ENCODE measurements around the gene OR4S2. TPM values are rescaled to one million over a fixed set of nuclear protein-coding genes. Genes with fewer than 3 reads are reported as not detected.

The OR4S2 gene
- total RNA-seq, result not detected in 2 replicates
- polyA plus RNA-seq, result not detected in 2 replicates
- polyA plus RNA-seq (2012), result not detected in 2 replicates
- not detected in 2 replicates for polyA minus RNA-seq (ENCODE audit: low replicate concordance)

GRCh38 chr11:55648027-55648426, at the start of gene OR4S2:
Gene OR4S2 (plus strand): TSS chr11:55648327. CDS start chr11:55650904, 2,577 bp downstream.
- Histone ChIP-seq H3K79me2 (ENCODE audit: control insufficient read depth, insufficient read depth, low read length) (no peaks in the 10 kb centered on the region), H3K4me3 (replicated peaks in 1 of 4; ENCODE audit: control extremely low read depth in 1 of 4, insufficient read depth in 1 of 4, low read depth in 3 of 4, low read length in 4 of 4) (no peak within 1 kb of the TSS), H3K27ac (ENCODE audit: insufficient read depth, low read length) (no peak within 1 kb of the TSS), H3K4me1 (ENCODE audit: control insufficient read depth, extremely low read depth, insufficient read depth, low read length) (no peaks in the 10 kb centered on the region), H2AFZ (ENCODE audit: low read length) (no peak within 1 kb of the TSS), H3K36me3 (ENCODE audit: control insufficient read depth, insufficient read depth, low read length) (no peaks in the 10 kb centered on the region), H4K20me1 (ENCODE audit: control insufficient read depth, extremely low read depth, insufficient read depth, low read length) (no peaks in the 10 kb centered on the region), H3K9me3 (ENCODE audit: control insufficient read depth, insufficient read depth, low read depth, low read length) (no peaks in the 10 kb centered on the region), H3K4me2 (ENCODE audit: extremely low read depth, insufficient read depth, low read length) (no peak within 1 kb of the TSS), H3K27me3 (ENCODE audit: control insufficient read depth, insufficient read depth, low read length) (no peaks in the 10 kb centered on the region), H3K9ac (ENCODE audit: insufficient read depth, low read length) (no peak within 1 kb of the TSS)
- DNase-seq (ENCODE audit: low read depth in 2 of 2), result no peak
- TF ChIP-seq EZH2 (IDR thresholded peaks at IDR 0.05; ENCODE audit: low read length, missing control alignments), result no peak
- TF ChIP-seq CTCF (conservative IDR thresholded peaks at IDR 0.05 in 1 of 2, IDR thresholded peaks at IDR 0.05 in 1 of 2; ENCODE audit: low read depth in 1 of 2, low read length in 2 of 2), result no peak

GRCh38 chr11:55607545-55607944, 40.6 kb upstream of the OR4S2 start, which contains the start of gene OR4C11:
Gene OR4C11 (minus strand): TSS chr11:55607645. CDS start chr11:55604373, 3,272 bp downstream.
- H3K79me2 ChIP-seq (ENCODE audit: control insufficient read depth, insufficient read depth, low read length), result no peaks in the 10 kb centered on the region
- no peak within 1 kb of the TSS for H3K4me2 ChIP-seq (ENCODE audit: extremely low read depth, insufficient read depth, low read length)
- H3K27me3 ChIP-seq (ENCODE audit: control insufficient read depth, insufficient read depth, low read length), result no peaks in the 10 kb centered on the region
- no peak within 1 kb of the TSS for H3K9ac ChIP-seq (ENCODE audit: insufficient read depth, low read length)
- no peaks in the 10 kb centered on the region for H3K36me3 ChIP-seq (ENCODE audit: control insufficient read depth, insufficient read depth, low read length)
- no peaks in the 10 kb centered on the region for H3K9me3 ChIP-seq (ENCODE audit: control insufficient read depth, insufficient read depth, low read depth, low read length)
- H3K4me3 ChIP-seq (replicated peaks in 1 of 4; ENCODE audit: control extremely low read depth in 1 of 4, insufficient read depth in 1 of 4, low read depth in 3 of 4, low read length in 4 of 4), result no peak within 1 kb of the TSS
- no peak for DNase-seq (ENCODE audit: low read depth in 2 of 2)
- no peaks in the 10 kb centered on the region for H4K20me1 ChIP-seq (ENCODE audit: control insufficient read depth, extremely low read depth, insufficient read depth, low read length)
- no peak within 1 kb of the TSS for H2AFZ ChIP-seq (ENCODE audit: low read length)
- H3K4me1 ChIP-seq (ENCODE audit: control insufficient read depth, extremely low read depth, insufficient read depth, low read length), result no peaks in the 10 kb centered on the region
- no peak within 1 kb of the TSS for H3K27ac ChIP-seq (ENCODE audit: insufficient read depth, low read length)
- no peak for TF ChIP-seq EZH2 (IDR thresholded peaks at IDR 0.05; ENCODE audit: low read length, missing control alignments)
- no peak for TF ChIP-seq CTCF (conservative IDR thresholded peaks at IDR 0.05 in 1 of 2, IDR thresholded peaks at IDR 0.05 in 1 of 2; ENCODE audit: low read depth in 1 of 2, low read length in 2 of 2)

- no peaks in the 10 kb centered on the region for H3K9me3 ChIP-seq (ENCODE audit: control insufficient read depth, insufficient read depth, low read depth, low read length)
- no peaks in the 10 kb centered on the region for H3K4me1 ChIP-seq (ENCODE audit: control insufficient read depth, extremely low read depth, insufficient read depth, low read length)
- H3K9ac ChIP-seq (ENCODE audit: insufficient read depth, low read length), result no peak overlapping the region
- no peaks in the 10 kb centered on the region for H3K79me2 ChIP-seq (ENCODE audit: control insufficient read depth, insufficient read depth, low read length)
- H3K4me3 ChIP-seq (replicated peaks in 1 of 4; ENCODE audit: control extremely low read depth in 1 of 4, insufficient read depth in 1 of 4, low read depth in 3 of 4, low read length in 4 of 4), result no peak overlapping the region
- no peak for DNase-seq (ENCODE audit: low read depth in 2 of 2)
- H4K20me1 ChIP-seq (ENCODE audit: control insufficient read depth, extremely low read depth, insufficient read depth, low read length), result no peaks in the 10 kb centered on the region
- TF ChIP-seq CTCF (conservative IDR thresholded peaks at IDR 0.05 in 1 of 2, IDR thresholded peaks at IDR 0.05 in 1 of 2; ENCODE audit: low read depth in 1 of 2, low read length in 2 of 2) (no peak), EZH2 (IDR thresholded peaks at IDR 0.05; ENCODE audit: low read length, missing control alignments) (no peak)
- H3K27me3 ChIP-seq (ENCODE audit: control insufficient read depth, insufficient read depth, low read length), result no peaks in the 10 kb centered on the region
- no peak overlapping the region for H2AFZ ChIP-seq (ENCODE audit: low read length)
- no peak overlapping the region for H3K27ac ChIP-seq (ENCODE audit: insufficient read depth, low read length)
- no peaks in the 10 kb centered on the region for H3K36me3 ChIP-seq (ENCODE audit: control insufficient read depth, insufficient read depth, low read length)
- H3K4me2 ChIP-seq (ENCODE audit: extremely low read depth, insufficient read depth, low read length), result no peak overlapping the region
Measured at GRCh38 chr11:55624531-55624930, 23.6 kb upstream of the OR4S2 start.

Measured in fibroblast of lung (primary cell).